DOHH2 (cell line): Measurements from ENCODE around the gene CA5A.

Experiments
- EZH2phosphoT487 ChIP-seq: fragments of 200-600 bp; sonication (generic); IDR thresholded peaks from 2 replicates; pipeline ENCODE4 v1.6.1; 2017; ENCODE audit warnings: borderline replicate concordance, mild to moderate bottlenecking, antibody characterized with exemption, low read length, moderate library complexity, mixed read lengths
- TF ChIP-seq, protein P1 (sequence below): fragments of 200-600 bp; sonication (generic); IDR thresholded peaks from one replicate; pipeline ENCODE4 v1.5.1; 2014; ENCODE audit warnings: antibody characterized with exemption, mild to moderate bottlenecking, low read depth, low read length; ENCODE audit not compliant: poor library complexity, severe bottlenecking

DNA sequence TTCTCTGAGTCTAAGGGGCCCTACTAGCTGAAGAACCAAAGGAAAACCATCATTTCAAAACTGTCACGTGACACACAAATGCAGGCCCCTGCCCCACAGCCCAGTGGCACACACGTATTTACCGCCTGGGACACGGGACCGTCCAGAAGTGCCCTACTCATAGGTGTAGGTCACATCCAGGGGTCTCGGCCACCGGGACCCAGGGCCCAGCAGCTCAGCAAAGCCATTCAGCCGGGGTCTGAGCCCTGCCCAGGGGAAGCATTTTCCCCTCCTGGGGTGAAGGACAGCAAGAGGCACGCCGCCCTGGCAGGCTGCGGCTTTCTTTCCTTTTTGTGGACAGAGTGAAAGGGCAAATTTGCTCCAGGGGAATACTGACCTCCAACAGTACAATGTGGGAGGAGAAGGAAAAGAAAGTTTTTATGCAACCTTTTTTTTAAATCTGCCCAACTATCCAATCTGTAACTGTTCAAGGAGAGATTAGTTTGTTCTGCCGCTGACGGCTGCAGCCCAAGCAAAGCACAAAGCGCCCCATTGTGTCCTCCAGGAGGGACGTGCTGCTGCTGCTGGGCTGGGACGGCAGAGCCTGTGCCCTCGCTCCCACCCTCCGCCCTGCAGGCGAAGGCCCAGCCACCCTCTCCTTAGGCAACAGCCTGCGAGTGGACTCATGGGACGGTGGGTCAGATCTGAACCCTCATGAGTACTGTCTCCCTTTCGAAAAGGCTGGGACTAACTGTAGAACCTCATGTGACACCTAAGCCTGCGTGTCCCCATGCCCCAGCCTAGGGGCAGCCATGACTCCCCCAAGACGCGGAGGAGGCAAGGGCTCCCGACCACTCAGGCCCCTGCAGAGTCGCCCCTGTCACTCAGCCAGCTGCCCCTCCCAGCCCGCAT, 88.3 kb downstream of the CA5A start:
- TF ChIP-seq, protein P1, sequence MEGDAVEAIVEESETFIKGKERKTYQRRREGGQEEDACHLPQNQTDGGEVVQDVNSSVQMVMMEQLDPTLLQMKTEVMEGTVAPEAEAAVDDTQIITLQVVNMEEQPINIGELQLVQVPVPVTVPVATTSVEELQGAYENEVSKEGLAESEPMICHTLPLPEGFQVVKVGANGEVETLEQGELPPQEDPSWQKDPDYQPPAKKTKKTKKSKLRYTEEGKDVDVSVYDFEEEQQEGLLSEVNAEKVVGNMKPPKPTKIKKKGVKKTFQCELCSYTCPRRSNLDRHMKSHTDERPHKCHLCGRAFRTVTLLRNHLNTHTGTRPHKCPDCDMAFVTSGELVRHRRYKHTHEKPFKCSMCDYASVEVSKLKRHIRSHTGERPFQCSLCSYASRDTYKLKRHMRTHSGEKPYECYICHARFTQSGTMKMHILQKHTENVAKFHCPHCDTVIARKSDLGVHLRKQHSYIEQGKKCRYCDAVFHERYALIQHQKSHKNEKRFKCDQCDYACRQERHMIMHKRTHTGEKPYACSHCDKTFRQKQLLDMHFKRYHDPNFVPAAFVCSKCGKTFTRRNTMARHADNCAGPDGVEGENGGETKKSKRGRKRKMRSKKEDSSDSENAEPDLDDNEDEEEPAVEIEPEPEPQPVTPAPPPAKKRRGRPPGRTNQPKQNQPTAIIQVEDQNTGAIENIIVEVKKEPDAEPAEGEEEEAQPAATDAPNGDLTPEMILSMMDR: no peak
- TF ChIP-seq EZH2phosphoT487: no peak
